ENCODE measurements around the gene PSMG1. TPM values are rescaled to one million over a fixed set of nuclear protein-coding genes. Genes with fewer than 3 reads are reported as not detected.

Gene PSMG1
- polyA plus RNA-seq, 1 of the 3 experiments (the other 2 are of a cell fraction), result 39.6 TPM

- no peak for TF ChIP-seq NRF1 (IDR thresholded peaks at IDR 0.05; ENCODE audit: low read depth, low read length)
- no peak for TF ChIP-seq TEAD4 (IDR thresholded peaks at IDR 0.05; ENCODE audit: borderline replicate concordance, insufficient read depth)
- peak; percentile 30; the same call in 1 of the 2 replicates for TF ChIP-seq RAD21 (IDR thresholded peaks at IDR 0.05; ENCODE audit: low read length)
- no peak for TF ChIP-seq NFIC (IDR thresholded peaks at IDR 0.05; ENCODE audit: borderline replicate concordance)
- no peak for TF ChIP-seq FOXJ3 (CRISPR knock-in tag; IDR thresholded peaks at IDR 0.05)
- peak in 1 of 2 experiments; percentile 54; a peak in 1 of 4 replicates for TF ChIP-seq EP300 (IDR thresholded peaks at IDR 0.05; ENCODE audit: borderline replicate concordance in 1 of 2, low read depth in 1 of 2, low read length in 1 of 2)
- no peak overlapping the region for H3K9ac ChIP-seq
- no peaks in the 10 kb centered on the region for H3K9me3 ChIP-seq
- H3K79me2 ChIP-seq (ENCODE audit: insufficient read depth), result no peaks in the 10 kb centered on the region
- H3K27ac ChIP-seq (ENCODE audit: low read depth in 2 of 2, low read length in 1 of 2), result peak overlapping the region in 1 of 2 experiments; percentile 71; a peak in 2 of 4 replicates
- H3F3A ChIP-seq (replicated peaks; ENCODE audit: insufficient read depth), result no peaks in the 10 kb centered on the region
- no peaks in the 10 kb centered on the region for H4K20me1 ChIP-seq (ENCODE audit: insufficient read depth)
- ChIA-PET POLR2A (interaction anchor here (1.1 to 1.8 kb wide), 2 partner anchors 330 to 332 kb away, joined by 4 to 6 read pairs; partner anchors contain the start of gene ETS2), CTCF (interaction anchor here (0.6 to 7.7 kb wide), 75 partner anchors 10 to 981 kb away, joined by 3 to 104 read pairs (median 4); partner anchors contain the start of genes ETS2 and PSMG1)
- H2AFZ ChIP-seq (ENCODE audit: low read depth), result no peak overlapping the region
- 78% methylated on average over 13 of the region's 14 CpGs for WGBS (ENCODE audit: low lambda C conversion rate)
- H3K9me2 ChIP-seq, result no peaks in the 10 kb centered on the region
- no peak overlapping the region for H3K4me2 ChIP-seq
- peak; percentile 56 for DNase-seq
- no peaks in the 10 kb centered on the region for H3K27me3 ChIP-seq (ENCODE audit: insufficient read depth)
- no peaks in the 10 kb centered on the region for H3K36me3 ChIP-seq (replicated peaks in 1 of 2; ENCODE audit: control insufficient read depth in 1 of 2, insufficient read depth in 2 of 2, low read length in 1 of 2)
- no peak overlapping the region for H3K4me3 ChIP-seq (ENCODE audit: low read depth in 2 of 2, low read length in 1 of 2)
- peaks cover 3 to 30% of the 10 kb centered on the region in 2 experiments; a peak in 1 of 4 replicates for H3K4me1 ChIP-seq (ENCODE audit: control insufficient read depth in 1 of 2, insufficient read depth in 2 of 2, low read depth in 1 of 2, low read length in 1 of 2)
Observed at GRCh38 chr21:39137248-39138178, 45.7 kb downstream of the PSMG1 start.

- Histone ChIP-seq H3K27ac (ENCODE audit: low read depth in 2 of 2, low read length in 1 of 2) (peak overlapping the region in 1 of 2 experiments; percentile 71; a peak in 2 of 4 replicates), H3K27me3 (ENCODE audit: insufficient read depth) (no peaks in the 10 kb centered on the region), H3F3A (replicated peaks; ENCODE audit: insufficient read depth) (no peaks in the 10 kb centered on the region), H3K36me3 (replicated peaks in 1 of 2; ENCODE audit: control insufficient read depth in 1 of 2, insufficient read depth in 2 of 2, low read length in 1 of 2) (no peaks in the 10 kb centered on the region), H3K4me1 (ENCODE audit: control insufficient read depth in 1 of 2, insufficient read depth in 2 of 2, low read depth in 1 of 2, low read length in 1 of 2) (peaks cover 3 to 27% of the 10 kb centered on the region in 2 experiments; a peak in 1 of 4 replicates), H3K9me3 (no peaks in the 10 kb centered on the region), H4K20me1 (ENCODE audit: insufficient read depth) (no peaks in the 10 kb centered on the region), H3K79me2 (ENCODE audit: insufficient read depth) (no peaks in the 10 kb centered on the region), H3K4me2 (no peak overlapping the region), H3K9ac (no peak overlapping the region), H3K9me2 (no peaks in the 10 kb centered on the region), H2AFZ (ENCODE audit: low read depth) (no peak overlapping the region), H3K4me3 (ENCODE audit: low read depth in 2 of 2, low read length in 1 of 2) (no peak overlapping the region)
- ChIA-PET CTCF (interaction anchor here (0.7 to 7.7 kb wide), 26 partner anchors 10 to 917 kb away, joined by 3 to 104 read pairs (median 8); partner anchors contain the start of gene ETS2), POLR2A (interaction anchor here (1.1 to 1.8 kb wide), 2 partner anchors 329 to 331 kb away, joined by 4 to 6 read pairs; partner anchors contain the start of gene ETS2)
- DNase-seq, result no peak
- TF ChIP-seq PBX3 (IDR thresholded peaks at IDR 0.05) (0 out of 2 replicates have a peak, but pooled peaks have one; percentile 25), RXRA (IDR thresholded peaks at IDR 0.05; ENCODE audit: borderline replicate concordance, low read depth) (no peak), FOSL2 (IDR thresholded peaks at IDR 0.05; ENCODE audit: borderline replicate concordance, low read depth) (peak; percentile 27; the same call in 1 of the 2 replicates)
- 48% methylated on average over 3 of the region's 5 CpGs for WGBS (ENCODE audit: low lambda C conversion rate)
Observed at GRCh38 chr21:39136711-39137110, 46.5 kb downstream of the PSMG1 start.

Data from SK-N-SH (cell line).